Neural cell (in vitro differentiated cells): ENCODE measurements around the gene NCOA7. TPM values are rescaled to one million over a fixed set of nuclear protein-coding genes. Genes with fewer than 3 reads are reported as not detected.

ENCODE experiments used
- H2AFZ ChIP-seq: fragments of 200-600, 300-800 bp; sonication (generic), shearing (Covaris generic); 2 replicates; pipeline ENCODE4 v1.6.0; 2014; ENCODE audit warnings: low read depth, mild to moderate bottlenecking, antibody characterized with exemption, low read length, moderate library complexity
- H3F3A ChIP-seq: fragments of 200-600 bp; shearing (Covaris generic); 2 replicates; pipeline ENCODE4 v1.6.1; 2016; ENCODE audit warnings: mild to moderate bottlenecking, moderate library complexity, mixed read lengths, antibody characterized with exemption, low read length; ENCODE audit not compliant: insufficient read depth, poor library complexity, severe bottlenecking
- H3K27ac ChIP-seq: fragments of 200-600, 300-800 bp; sonication (generic), shearing (Covaris generic); 2 replicates; pipeline ENCODE4 v1.5.1; 2014; ENCODE audit warnings: mild to moderate bottlenecking, low read length, moderate library complexity
- H3K27me3 ChIP-seq: fragments of 300-800, 200-600 bp; sonication (generic), shearing (Covaris generic); 2 replicates; pipeline ENCODE4 v1.6.0; 2014; ENCODE audit warnings: mild to moderate bottlenecking, low read depth, low read length, moderate library complexity; ENCODE audit not compliant: insufficient read depth
- H3K36me3 ChIP-seq: fragments of 300-800, 200-600 bp; sonication (generic), shearing (Covaris generic); 2 replicates; pipeline ENCODE4 v1.5.1; 2014; ENCODE audit warnings: mild to moderate bottlenecking, antibody characterized with exemption, low read length, moderate library complexity; ENCODE audit not compliant: insufficient read depth
- H3K4me2 ChIP-seq: fragments of 300-800, 200-600 bp; sonication (generic), shearing (Covaris generic); 2 replicates; pipeline ENCODE4 v1.6.0; 2014; ENCODE audit warnings: mild to moderate bottlenecking, low read length
- H3K4me3 ChIP-seq: fragments of 300-800, 200-600 bp; sonication (generic), shearing (Covaris generic); 2 replicates; pipeline ENCODE4 v1.5.1; 2014; ENCODE audit warnings: mild to moderate bottlenecking, low read length, moderate library complexity
- H3K79me2 ChIP-seq: fragments of 200-600 bp; shearing (Covaris generic); replicated peaks from 2 replicates; pipeline ENCODE4 v1.6.0; 2014; ENCODE audit warnings: mild to moderate bottlenecking, low read length, moderate library complexity; ENCODE audit not compliant: insufficient read depth
- H3K9ac ChIP-seq: fragments of 300-800, 200-600 bp; sonication (generic), shearing (Covaris generic); 2 replicates; pipeline ENCODE4 v1.6.1; 2016; ENCODE audit warnings: mild to moderate bottlenecking, low read length, mixed read lengths
- H3K9me2 ChIP-seq: fragments of 200-600 bp; shearing (Covaris generic); 2 replicates; pipeline ENCODE4 v1.6.1; 2016; ENCODE audit warnings: mild to moderate bottlenecking, low read length, mixed read lengths; ENCODE audit not compliant: insufficient read depth
- H3K9me3 ChIP-seq: fragments of 200-600, 300-800 bp; sonication (generic), shearing (Covaris generic); 2 replicates; pipeline ENCODE4 v1.6.1; 2016; ENCODE audit warnings: mild to moderate bottlenecking, mixed run types, low read length, moderate library complexity, mixed read lengths
- H4K20me1 ChIP-seq: fragments of 200-600 bp; shearing (Covaris generic); 2 replicates; pipeline ENCODE4 v1.6.1; 2016; ENCODE audit warnings: mild to moderate bottlenecking, mixed run types; ENCODE audit not compliant: insufficient read depth
- CTCF ChIP-seq: fragments of 450-650 bp; IDR thresholded peaks from 2 replicates; pipeline ENCODE4 v1.5.1; 2014; ENCODE audit warnings: antibody characterized with exemption, mild to moderate bottlenecking, moderate library complexity; ENCODE audit not compliant: poor library complexity, severe bottlenecking
- EP300 ChIP-seq: fragments of 450-650 bp; conservative IDR thresholded peaks from 2 replicates; pipeline ENCODE4 v1.6.1; 2014; ENCODE audit warnings: antibody characterized with exemption, mild to moderate bottlenecking, moderate library complexity; ENCODE audit not compliant: poor library complexity, severe bottlenecking
- EZH2 ChIP-seq: fragments of 200-600, 300-800 bp; shearing (Covaris generic), sonication (generic); IDR thresholded peaks from 2 replicates; pipeline ENCODE4 v1.6.1; 2014; ENCODE audit warnings: antibody characterized with exemption, low read length, borderline replicate concordance, mild to moderate bottlenecking; ENCODE audit not compliant: insufficient read depth, poor library complexity, severe bottlenecking
- MXI1 ChIP-seq: fragments of 450-650 bp; conservative IDR thresholded peaks from 2 replicates; pipeline ENCODE4 v1.6.1; 2014; ENCODE audit warnings: antibody characterized with exemption, mild to moderate bottlenecking; ENCODE audit not compliant: poor library complexity, severe bottlenecking
- POLR2AphosphoS5 ChIP-seq: IDR thresholded peaks from 2 replicates; pipeline ENCODE4 v1.6.1; 2012
- RAD21 ChIP-seq: fragments of 450-650 bp; conservative IDR thresholded peaks from 2 replicates; pipeline ENCODE4 v1.6.1; 2014; ENCODE audit warnings: antibody characterized with exemption, mild to moderate bottlenecking, moderate library complexity
- REST ChIP-seq: IDR thresholded peaks from 2 replicates; pipeline ENCODE4 v1.6.1; 2012; ENCODE audit warnings: borderline replicate concordance
- SMC3 ChIP-seq: fragments of 450-650 bp; conservative IDR thresholded peaks from 2 replicates; pipeline ENCODE4 v1.6.1; 2014; ENCODE audit warnings: antibody characterized with exemption, mild to moderate bottlenecking, moderate library complexity; ENCODE audit not compliant: poor library complexity
- TAF1 ChIP-seq: IDR thresholded peaks from 2 replicates; pipeline ENCODE4 v1.6.1; 2012; ENCODE audit warnings: low read depth
- polyA plus RNA-seq: library from polyadenylated mRNA; depleted of rRNA; stranded (reverse); fragments of >200 nt; gene quantifications from 2 replicates; pipeline ENCODE4 v1.2.3, GENCODE V29; 2014

The NCOA7 gene
- polyA plus RNA-seq, 1 donor from 2014 or later, result 17.1 TPM

- no peaks in the 10 kb centered on the region for H3F3A ChIP-seq
- no peak overlapping the region for H3K4me3 ChIP-seq
- no peak overlapping the region for H2AFZ ChIP-seq
- no peaks in the 10 kb centered on the region for H3K27me3 ChIP-seq
- TF ChIP-seq CTCF (no peak), POLR2AphosphoS5 (no peak), MXI1 (no peak), REST (no peak), RAD21 (no peak), EZH2 (no peak), SMC3 (no peak), EP300 (no peak), TAF1 (no peak)
- H3K9ac ChIP-seq, result no peak overlapping the region
- H3K79me2 ChIP-seq, result no peaks in the 10 kb centered on the region
- H3K27ac ChIP-seq, result no peak overlapping the region
- H3K9me2 ChIP-seq, result no peaks in the 10 kb centered on the region
- no peaks in the 10 kb centered on the region for H3K36me3 ChIP-seq
- H3K4me2 ChIP-seq, result no peak overlapping the region
- no peaks in the 10 kb centered on the region for H4K20me1 ChIP-seq
- no peaks in the 10 kb centered on the region for H3K9me3 ChIP-seq
These were observed 51.4 kb downstream of the NCOA7 start for GRCh38 chr6:125842091-125842626.

GRCh38 chr6:125843593-125843992, 52.8 kb downstream of the NCOA7 start:
- H3K4me3 ChIP-seq, result no peak overlapping the region
- no peaks in the 10 kb centered on the region for H3K9me3 ChIP-seq
- no peak for TF ChIP-seq EZH2
- TF ChIP-seq EP300, result no peak
- H3K9me2 ChIP-seq, result no peaks in the 10 kb centered on the region
- no peaks in the 10 kb centered on the region for H3K36me3 ChIP-seq
- no peak overlapping the region for H3K4me2 ChIP-seq
- no peak overlapping the region for H3K9ac ChIP-seq
- no peak overlapping the region for H3K27ac ChIP-seq
- no peaks in the 10 kb centered on the region for H3K27me3 ChIP-seq
- no peaks in the 10 kb centered on the region for H4K20me1 ChIP-seq
- no peak overlapping the region for H2AFZ ChIP-seq
- H3F3A ChIP-seq, result no peaks in the 10 kb centered on the region
- H3K79me2 ChIP-seq, result no peaks in the 10 kb centered on the region

- Histone ChIP-seq H3K9me3 (no peaks in the 10 kb centered on the region), H3K4me3 (no peak overlapping the region), H3K27ac (no peak overlapping the region)
These were observed 54.2 kb downstream of the NCOA7 start for GRCh38 chr6:125844989-125845388.

More at GRCh38 chr6:125844989-125845388, 54.2 kb downstream of the NCOA7 start:
- Histone ChIP-seq H3K36me3 (no peaks in the 10 kb centered on the region), H3K9ac (no peak overlapping the region), H3F3A (no peaks in the 10 kb centered on the region), H3K79me2 (no peaks in the 10 kb centered on the region), H3K4me2 (no peak overlapping the region), H4K20me1 (no peaks in the 10 kb centered on the region), H3K27me3 (no peaks in the 10 kb centered on the region), H3K9me2 (no peaks in the 10 kb centered on the region), H2AFZ (no peak overlapping the region)
- TF ChIP-seq RAD21 (no peak), POLR2AphosphoS5 (no peak), CTCF (no peak), EP300 (no peak), SMC3 (no peak), REST (no peak), MXI1 (no peak), EZH2 (no peak), TAF1 (no peak)
